ENCODE data around the gene CDC34.

Gene CDC34

DNA sequence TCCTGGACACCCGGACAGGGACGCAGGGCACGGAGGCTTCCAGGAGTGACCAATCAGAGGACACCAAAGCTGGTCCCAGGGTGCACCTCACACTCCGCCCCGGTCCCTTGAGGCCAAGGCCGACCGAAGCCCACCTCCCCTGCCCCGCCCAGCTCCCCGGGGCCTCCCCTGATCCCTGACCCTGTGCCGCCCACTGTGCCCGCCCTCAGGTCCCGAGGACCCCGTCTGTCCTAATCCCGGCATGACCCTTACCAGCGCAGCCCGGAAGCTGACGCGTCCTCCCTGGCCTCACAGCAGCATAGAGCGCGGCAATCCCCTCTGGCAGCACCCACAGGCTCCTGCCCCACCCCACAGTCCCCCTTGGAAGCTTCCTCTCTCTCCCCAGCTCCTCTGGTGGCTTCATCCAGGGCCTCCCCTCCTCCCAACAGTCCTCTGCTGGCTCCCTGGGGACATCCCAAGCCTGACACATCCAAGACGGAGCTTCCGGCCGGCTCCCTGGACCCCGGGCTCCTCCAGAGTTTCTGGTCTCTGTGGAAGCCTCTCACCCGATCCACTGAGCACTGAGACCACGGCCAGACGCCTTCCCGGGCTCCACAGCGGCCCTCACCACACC lies 7.4 kb upstream of the CDC34 start:
- DNase-seq = no peak

DNA sequence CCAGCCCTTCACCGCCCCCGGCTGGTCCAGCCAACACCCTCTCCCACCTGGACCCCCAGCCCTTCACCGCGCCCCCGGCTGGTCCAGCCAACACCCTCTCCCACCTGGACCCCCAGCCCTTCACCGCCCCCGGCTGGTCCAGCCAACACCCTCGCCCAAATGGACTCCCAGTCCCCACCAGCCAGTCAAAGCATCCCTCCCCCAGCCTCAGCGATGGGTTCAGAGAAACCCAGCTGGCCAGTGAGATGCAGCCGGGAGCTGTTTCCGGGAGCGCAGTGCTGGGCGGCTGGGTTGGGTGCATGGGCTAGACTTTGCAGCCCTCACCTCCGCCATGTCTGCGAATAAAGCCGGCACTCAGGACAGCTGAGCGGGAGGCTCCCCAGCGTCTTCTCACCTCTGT lies 6.5 kb upstream of the CDC34 start:
- no peak for DNase-seq

DNA sequence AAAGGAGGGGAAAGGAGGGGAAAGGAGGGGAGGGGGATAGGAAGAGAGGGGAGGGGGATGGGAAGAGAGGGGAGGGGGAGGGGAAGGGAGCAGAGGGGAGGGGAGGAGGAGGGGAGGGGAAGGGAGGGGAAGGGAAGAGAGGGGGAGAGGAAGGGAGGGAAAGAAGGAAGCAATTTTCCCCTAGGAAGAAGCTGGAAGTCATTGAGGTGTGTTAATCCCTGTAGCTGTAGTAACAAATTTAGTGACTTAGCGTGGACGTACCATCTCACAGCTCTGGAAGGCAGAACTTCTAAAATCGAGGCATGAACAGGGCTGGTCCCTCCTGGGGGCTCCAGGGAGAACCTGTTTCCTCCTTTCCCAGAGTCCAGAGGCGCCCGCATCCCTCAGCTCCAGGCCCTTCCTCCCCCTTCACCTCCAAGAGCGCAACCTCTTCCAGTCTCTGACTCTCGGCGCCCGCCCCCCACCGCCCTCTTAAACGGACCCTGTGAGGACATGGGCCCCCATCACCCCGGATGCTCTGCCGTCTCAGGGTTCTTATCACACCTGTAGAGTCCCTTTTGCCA lies 5.6 kb upstream of the CDC34 start:
- no peak for DNase-seq

DNA sequence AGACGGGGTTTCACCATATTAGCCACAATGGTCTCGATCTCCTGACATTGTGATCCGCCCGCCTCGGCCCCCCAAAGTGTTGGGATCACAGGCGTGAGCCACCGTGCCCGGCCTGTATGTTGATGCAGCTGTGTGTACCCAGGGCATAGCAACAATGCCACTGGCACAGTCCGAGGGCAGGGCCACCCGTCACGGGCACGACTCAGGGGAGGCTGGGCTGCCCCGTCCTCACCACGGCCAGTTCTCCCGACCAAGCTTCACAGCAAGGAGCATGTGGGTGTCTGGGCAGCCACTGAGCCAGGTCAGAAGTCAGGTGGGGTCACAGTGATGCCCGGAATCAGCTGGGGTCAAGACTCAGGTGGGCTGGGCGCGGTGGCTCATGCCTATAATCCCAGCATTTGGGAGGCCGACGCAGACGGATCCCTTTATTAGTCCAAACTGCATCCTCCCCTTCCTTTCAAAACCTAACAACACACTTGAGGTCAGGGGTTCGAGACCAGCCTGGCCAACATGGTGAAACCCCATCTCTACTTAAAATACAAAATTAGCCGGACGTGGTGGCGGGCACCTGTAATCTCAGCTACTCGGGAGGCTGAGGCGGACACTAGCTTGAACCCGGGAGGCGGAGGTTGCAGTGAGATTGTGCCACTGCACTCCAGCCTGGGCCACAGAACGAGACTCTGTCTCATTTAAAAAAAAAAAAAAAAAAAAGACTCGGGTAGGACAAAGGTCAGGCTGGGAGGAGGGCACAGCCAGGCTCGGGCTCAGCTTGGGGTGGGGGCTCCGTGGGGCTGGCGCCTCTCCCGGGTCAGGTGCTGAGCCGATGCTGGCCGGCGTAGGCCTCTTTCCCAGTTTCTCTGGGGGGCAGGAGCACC lies 1.2 kb upstream of the CDC34 start:
- no peak for DNase-seq

DNA sequence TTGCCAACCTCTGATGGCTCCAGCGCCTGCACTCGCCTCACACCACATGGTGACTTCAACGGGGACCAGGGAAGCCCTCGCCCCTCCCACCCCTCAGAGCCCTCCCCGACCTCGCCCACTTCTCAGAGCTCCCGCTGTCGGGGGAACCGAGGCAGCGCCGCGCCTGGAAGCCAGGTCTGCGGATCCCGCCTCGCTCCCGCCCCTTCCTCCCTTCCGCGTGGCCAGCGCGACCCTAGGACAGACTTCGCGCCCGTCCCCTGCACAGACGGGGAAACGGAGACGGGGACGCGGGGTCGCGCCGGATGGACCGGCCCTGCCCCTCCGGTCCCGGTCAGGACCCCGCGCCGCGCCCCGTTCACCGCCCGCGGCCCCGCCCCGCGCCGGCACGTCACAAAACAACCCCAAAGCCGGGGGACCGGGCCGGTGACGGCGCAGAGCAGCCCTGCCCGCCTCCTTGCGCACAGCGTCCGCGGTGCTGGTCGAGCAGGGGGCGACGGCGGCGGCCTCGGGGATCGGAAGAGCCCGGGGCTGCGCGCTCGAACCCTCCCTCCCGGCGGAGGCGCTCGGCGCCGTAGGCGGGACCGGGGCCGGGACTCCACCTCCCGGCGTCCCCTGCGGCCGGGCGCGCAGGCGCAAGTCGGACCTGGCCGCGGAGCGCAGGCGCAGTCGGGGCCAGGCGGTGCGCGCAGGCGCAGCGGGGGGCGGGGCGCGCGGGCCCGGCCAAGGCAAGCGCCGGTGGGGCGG lies 379 bp upstream of the CDC34 start:
- DNase-seq = no peak

DNA sequence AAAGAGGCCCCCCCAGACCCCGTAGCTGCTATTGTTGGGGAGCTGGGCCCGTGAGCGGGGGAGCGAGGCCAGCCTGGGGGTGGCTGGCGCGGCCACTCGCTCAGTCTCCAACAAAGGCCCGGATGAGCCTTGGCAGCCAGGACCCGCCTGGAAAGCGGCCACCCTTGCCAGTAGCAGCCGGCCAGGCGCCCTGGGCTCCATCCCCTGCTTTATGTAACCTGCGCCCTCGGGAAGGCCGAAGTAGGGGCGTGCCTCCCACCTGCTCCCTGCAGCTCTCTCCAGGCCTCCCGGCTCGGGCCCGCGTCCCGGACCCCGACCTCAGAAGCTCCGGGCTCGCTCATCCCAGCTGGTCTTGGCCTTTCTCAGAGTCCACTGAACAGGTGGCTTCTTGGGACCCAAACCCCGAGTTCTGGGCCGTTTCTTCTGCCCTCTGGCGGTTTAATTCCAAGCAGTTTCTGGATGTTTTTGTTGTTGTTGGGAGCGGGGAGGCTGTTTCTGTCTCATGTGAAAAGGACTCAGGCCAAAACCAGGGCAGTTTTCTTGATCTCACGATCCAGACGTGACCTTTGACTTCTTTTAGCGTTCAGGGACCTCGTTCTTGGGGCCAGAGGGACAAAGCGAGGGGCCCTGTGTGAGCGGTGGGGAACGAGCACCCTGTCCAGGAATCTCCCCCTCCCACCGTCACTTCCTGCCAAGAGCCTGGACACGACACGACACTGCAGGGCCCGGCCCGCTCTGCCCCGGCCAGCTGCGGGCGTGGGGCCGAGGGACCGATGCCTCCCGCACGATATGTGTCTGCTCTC lies 1.2 kb downstream of the CDC34 start:
- peak in 1 of 2 experiments; percentile 74 for DNase-seq

DNA sequence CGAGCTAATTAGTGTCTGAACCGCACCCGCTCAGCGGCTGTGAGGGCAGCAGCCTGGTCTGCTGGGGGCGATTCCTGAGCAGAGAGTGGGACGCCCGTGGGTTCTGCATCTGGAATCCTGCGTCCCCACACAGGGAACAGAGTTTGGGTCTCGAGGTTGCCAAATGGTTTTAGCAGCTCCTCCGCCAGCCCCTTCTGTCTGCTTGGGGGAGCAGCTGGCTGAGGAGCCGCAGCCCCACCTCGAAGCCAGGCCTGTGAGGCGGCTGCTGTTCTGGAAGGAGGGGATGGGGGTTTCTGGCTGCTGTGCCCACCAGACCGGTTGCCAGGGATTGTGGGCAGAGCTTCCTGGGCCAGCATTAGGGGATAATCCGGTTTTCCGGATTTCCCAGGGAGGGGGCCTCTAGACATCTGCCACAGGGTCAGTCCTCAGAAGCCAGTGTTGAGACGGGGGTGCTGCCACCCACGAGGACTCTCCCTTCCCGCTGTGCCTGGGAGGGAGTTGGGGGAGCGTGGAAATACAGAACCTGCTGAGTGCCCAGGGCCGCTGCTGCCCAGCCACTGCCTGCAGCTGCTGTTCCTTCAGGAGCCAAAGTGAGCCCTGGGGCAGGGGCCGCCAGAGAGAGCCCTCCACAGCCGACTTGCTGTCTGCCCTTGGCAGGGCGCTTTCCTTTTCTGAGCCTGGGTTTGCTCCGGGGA lies 2.0 kb downstream of the CDC34 start:
- DNase-seq = no peak

DNA sequence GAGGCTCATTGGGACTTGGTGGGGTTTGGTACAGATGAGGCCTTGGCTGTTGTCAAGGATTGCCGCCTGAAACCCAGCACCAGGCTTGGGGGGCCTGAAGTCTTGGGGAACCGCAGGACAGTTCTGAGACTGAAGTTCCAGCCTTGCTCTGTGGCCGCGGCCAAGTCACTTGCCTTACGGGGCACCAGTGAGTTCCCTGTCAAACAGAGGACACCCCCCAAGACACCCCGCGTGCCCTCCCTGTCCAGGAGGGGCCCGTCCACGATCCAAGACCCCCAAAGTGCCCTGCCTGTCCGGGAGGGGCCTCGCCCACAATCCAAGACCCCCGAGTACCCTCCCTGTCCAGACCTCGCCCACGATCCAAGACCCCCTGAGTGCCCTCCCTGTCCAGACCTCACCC lies 2.5 kb downstream of the CDC34 start:
- no peak for DNase-seq

DNA sequence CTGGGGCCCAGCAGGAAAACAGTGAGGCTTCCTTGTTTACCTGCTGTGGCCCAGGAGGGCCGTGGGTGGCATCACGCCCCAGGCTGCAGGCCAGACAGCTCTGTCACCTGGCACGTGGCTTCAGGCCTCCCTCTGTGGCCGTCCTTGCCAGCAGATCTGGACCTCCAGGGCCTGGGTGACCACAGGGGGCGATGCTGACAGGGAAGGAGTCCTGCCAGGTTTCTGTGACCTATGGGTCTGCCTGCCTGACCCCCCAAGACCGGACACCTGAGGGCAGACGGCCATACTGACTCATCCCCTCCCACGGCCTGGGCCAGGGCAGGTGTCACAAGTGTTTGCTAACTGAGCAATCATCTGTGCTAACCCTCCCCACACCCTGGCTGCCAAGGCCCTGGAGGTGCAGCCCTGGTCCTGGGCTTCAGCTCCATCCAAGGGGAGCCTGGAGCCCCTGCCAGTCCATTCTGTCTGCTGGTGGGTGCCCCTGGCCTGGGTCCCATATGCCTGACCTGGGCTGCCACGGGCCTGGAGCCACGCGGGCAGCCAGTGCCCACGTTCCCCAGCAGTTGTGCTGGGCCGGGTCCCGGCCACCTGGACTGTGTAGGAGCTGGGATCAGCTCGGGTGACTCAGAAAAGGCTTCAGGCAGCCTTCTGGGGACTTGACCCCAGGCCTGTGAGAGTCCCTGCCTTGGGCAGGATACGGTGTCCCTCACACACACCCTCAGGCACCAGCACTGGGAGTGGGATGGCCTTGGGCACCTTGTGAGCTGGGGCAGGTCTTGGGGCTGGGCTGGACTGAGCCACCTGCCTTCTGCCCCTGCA lies 3.7 kb downstream of the CDC34 start:
- no peak for DNase-seq

DNA sequence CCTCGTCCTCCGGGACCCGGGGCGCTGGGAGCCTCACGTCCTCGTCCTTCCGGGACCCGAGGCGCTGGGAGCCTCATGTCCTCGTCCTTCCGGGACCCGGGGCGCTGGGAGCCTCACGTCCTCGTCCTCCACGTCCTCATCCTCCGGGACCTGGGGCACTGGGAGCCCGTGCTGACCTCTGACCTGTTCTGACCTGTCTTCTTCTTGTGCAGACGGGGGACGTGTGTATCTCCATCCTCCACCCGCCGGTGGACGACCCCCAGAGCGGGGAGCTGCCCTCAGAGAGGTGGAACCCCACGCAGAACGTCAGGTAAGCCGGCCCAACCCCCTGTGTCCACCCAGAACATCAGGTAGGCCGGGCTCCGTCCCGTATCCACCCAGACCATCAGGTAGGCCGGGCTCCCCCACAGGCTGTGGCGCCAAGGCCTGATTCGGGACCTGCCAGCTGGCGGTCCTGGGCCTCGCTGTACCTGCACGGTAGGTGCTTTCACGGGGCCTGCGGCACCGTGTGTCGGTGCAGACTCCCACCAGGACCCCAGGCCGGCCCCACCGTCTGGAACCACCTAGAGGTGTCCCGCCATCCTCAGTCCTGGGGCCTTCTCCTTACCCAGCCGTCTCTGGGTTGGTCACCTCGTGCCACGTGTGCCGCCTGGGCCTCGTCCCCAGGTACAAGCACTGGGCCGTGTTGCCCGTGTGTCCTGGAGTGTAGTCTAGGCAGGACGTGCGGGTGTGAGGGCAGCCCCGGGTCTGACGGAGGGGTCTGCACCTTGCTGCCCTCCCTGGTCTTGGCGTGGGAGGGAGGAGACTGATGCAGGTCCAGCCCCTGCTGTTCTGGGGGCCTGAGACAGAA lies 4.7 kb downstream of the CDC34 start:
- DNase-seq = no peak

DNA sequence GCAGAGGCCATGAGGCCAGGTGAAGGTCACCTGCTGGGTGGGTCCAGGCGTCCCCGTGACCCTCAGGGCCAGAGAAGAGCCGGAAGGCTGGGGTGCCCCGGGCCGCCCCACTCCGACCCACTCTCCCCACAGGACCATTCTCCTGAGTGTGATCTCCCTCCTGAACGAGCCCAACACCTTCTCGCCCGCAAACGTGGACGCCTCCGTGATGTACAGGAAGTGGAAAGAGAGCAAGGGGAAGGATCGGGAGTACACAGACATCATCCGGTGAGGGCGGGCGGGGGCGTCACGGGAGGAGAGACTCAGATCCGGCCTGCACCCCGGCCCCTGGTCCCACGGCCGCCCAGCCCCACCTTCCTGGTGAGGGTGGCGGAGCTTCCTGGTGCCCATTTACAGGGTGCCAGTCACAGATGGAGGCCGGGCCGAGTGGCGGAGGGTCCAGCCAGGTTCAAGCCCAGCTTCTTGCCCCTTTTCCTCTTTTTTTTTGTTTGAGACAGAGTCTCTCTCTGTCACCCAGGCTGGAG lies 5.4 kb downstream of the CDC34 start:
- no peak for DNase-seq

DNA sequence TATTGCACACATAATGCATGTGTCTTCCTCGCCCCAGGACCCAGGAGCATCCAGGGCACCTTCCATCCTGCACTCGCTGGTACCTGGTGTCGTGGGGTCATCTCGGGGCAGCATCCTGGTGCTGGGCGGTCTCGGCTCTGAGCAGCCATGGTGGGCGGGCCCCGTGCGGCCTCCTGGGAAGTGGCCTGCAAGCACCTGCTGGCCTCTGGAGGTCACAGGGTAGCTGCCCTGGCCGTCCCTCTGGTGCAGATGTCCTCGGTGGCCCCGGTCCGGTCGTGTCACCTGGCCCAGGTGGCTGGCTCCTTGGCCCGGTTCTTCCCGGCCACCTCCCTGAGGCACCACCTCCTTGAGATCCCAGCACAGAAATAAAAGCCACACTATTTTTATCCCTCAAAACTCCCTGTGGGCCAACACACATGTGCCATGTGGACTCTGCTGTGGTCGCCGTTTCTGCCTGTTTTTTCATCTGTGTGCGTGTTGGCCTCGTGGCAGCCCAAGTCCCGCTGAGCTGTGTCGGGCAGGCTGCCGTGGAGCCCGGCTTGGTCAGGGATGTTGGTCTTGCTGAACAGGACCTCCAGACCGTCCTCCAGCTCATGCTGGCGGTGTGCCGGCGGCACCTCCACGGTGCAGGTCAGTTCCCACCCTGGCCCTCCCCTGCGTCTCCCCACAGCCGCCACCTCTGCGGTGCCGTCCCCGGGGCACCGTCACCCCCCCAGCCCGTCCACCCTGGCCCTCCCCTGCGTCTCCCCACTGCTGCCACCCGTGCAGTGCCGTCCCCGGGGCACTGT lies 7.3 kb downstream of the CDC34 start:
- no peak for DNase-seq

DNA sequence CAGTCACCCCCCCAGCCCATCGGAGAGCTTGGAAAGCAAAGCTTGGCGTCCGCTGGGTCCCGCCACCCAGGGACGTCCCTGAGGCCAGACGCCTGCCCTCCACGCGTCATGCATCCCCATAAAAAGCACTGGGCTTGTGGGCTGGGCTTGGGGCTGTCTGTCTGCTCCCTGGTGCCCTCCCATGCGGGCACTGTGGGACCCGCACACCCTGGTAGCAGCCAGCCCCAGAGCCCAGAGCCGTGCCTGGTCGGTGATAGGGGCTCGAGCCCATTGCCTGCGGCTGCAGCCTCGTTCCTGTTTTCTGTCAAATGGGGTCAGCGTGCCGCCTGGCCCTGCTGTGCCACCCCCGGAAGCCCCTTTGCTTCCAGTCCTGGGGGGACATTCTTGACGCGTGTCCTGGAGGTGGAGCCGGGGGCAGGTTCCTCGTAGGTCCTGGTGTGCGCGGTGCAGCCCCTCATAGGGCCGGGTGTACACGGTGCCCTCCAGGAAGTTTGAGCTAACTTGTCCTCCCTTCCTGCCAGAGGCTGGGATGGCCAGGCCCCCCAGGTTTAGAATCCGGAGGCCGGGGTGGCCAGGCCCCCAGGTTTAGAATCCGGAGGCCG lies 8.0 kb downstream of the CDC34 start:
- no peak for DNase-seq

DNA sequence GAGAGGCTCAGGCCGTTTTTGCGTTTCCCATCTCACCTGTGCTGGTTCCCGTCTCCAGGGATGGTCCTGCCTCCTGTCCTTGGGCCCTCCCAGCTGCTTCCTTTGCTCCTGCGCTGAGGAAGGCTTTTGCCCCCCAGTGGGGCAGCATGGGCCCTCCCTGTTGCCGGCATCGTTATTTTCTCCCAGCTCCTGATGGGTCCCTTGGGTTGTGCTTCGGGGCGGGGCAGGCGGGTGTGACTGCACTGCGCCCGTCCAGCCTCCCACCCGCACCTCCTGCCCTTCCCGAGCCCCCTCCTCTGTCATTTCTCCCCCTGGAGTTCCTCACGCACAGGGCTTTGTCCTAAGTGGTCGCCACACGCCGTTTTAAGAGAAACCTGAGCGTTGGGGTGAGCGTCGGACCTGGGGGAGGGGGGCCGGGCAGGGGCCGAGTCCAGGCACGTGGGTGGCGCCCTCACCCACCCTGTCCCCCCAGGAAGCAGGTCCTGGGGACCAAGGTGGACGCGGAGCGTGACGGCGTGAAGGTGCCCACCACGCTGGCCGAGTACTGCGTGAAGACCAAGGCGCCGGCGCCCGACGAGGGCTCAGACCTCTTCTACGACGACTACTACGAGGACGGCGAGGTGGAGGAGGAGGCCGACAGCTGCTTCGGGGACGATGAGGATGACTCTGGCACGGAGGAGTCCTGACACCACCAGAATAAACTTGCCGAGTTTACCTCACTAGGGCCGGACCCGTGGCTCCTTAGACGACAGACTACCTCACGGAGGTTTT lies 9.5 kb downstream of the CDC34 start:
- no peak for DNase-seq

DNA sequence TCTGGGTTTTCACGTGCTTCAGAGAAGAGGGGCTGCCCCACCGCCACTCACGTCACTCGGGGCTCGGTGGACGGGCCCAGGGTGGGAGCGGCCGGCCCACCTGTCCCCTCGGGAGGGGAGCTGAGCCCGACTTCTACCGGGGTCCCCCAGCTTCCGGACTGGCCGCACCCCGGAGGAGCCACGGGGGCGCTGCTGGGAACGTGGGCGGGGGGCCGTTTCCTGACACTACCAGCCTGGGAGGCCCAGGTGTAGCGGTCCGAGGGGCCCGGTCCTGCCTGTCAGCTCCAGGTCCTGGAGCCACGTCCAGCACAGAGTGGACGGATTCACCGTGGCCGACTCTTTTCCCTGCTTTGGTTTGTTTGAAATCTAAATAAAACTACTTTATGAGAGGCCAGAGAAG lies 10.1 kb downstream of the CDC34 start:
- DNase-seq = no peak

DNA sequence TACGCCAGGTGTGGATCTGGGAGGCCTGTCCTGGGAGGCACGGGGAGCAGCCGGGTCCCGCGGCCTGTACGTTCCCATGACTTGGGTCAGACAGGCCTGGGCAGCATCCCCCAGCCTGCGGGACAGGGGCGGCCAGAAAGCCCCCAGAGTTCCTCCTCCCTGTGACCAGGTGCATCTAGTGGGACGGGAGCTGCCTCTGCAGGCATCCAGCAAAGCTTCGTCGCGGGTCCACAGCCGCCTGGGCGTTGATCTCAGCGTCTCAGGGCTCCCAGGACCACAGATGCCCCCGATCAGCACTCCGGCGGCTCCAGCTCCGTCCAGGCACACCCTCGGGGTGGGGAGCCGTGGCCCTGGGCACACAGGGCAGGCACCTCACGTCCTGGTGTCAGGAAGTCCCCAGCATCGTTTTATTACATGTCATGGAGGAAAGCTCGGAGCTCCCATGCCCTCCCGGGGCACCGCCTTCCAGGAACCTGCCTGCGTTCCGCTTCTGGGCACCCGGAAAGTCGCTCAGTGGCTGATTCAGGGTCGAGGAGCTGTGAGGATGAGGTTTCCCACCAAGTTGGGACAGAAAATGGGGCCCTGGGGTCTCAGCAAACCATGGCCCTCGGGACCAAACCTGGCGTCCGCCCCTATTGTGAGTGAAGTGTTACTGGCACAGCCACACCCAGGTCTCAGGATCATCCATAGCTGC lies 10.8 kb downstream of the CDC34 start:
- no peak for DNase-seq

Data from cerebellar nuclear complex (tissue), 1 donor.